Suprapubic skin (tissue), 4 donors: ENCODE measurements around the gene COL26A1.

Experiments used
- EP300 ChIP-seq: sonication (generic); formaldehyde crosslinking; IDR thresholded peaks from one replicate; pipeline ENCODE4 v1.6.1; 2017; ENCODE audit warnings: antibody characterized with exemption
- POLR2A ChIP-seq, 2 donors: fragments of 450-650 bp; IDR thresholded peaks; one replicate each; pipeline ENCODE4 v1.6.1; 2017; ENCODE audit warnings: antibody characterized with exemption in 2 of 2, mild to moderate bottlenecking in 2 of 2, moderate library complexity in 2 of 2
- POLR2AphosphoS5 ChIP-seq, 3 donors: sonication (generic); formaldehyde crosslinking; IDR thresholded peaks; one replicate each; pipeline ENCODE4 v1.6.1; 2017; ENCODE audit warnings: antibody characterized with exemption in 3 of 3
- TF ChIP-seq, protein P1 (sequence below), 2 donors: fragments of 200-600 bp in 1 of 2; fragments of 450-650 bp in 1 of 2; sonication (generic) in 1 of 2; IDR thresholded peaks; one replicate each; pipeline ENCODE4 v1.5.1; 2016 to 2019; ENCODE audit warnings: antibody characterized with exemption in 2 of 2, mild to moderate bottlenecking in 1 of 2, moderate library complexity in 1 of 2

DNA sequence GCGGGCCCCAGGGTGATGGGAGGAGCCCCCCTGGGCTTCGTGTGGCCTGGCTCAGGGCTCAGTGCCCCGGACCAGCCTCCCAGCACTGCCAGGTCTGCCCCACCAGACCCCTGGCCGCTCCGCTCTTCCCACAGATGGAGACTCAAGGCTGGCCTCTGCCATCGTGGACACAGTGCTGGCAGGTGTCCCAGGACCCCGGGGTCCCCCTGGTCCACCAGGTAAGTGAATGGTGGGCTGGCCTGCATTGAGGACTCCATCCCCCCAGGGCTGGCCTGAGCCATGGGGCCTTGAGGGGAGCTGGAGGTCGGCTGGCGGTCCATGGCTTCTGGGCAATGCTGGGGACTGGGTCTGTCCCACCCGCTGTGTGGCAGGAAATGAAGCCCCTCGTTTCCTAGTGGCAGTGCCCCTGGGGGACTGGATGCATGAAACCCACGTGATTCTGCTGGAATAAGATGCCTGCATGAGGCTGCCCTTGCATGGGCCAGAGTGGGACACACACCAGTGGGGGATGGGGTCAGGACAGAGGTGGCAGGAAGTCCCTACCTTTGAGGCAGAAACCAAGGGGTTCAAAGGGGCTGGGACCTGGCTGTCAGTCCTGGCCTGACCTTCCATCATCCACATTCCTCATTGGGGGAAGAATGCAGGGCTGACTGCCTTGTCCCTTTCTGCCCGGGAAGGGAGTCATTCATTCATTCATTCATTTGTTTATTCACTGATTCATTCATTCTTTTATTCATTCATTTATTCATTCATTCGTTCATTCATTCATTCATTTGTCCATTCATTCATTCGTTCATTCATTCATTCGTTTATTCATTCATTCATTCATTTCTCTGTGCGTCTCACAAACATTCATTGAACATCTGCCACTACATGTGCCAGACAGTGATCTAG, 184.6 kb downstream of the COL26A1 start:
- TF ChIP-seq POLR2A (IDR thresholded peaks at IDR 0.05) (no peak), POLR2AphosphoS5 (IDR thresholded peaks at IDR 0.05) (no peak), EP300 (no peak)
- TF ChIP-seq, protein P1, sequence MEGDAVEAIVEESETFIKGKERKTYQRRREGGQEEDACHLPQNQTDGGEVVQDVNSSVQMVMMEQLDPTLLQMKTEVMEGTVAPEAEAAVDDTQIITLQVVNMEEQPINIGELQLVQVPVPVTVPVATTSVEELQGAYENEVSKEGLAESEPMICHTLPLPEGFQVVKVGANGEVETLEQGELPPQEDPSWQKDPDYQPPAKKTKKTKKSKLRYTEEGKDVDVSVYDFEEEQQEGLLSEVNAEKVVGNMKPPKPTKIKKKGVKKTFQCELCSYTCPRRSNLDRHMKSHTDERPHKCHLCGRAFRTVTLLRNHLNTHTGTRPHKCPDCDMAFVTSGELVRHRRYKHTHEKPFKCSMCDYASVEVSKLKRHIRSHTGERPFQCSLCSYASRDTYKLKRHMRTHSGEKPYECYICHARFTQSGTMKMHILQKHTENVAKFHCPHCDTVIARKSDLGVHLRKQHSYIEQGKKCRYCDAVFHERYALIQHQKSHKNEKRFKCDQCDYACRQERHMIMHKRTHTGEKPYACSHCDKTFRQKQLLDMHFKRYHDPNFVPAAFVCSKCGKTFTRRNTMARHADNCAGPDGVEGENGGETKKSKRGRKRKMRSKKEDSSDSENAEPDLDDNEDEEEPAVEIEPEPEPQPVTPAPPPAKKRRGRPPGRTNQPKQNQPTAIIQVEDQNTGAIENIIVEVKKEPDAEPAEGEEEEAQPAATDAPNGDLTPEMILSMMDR (IDR thresholded peaks at IDR 0.05) = no peak
